B cell (primary cell): ENCODE measurements around the gene ALG5. TPM values are rescaled to one million over a fixed set of nuclear protein-coding genes. Genes with fewer than 3 reads are reported as not detected.
A peak's percentile ranks its signal among the peaks of the same experiment; 100 is the strongest.

Source experiments
- ATAC-seq: fragments of 200-7000 bp; cut with Tn5 transposase; one replicate; pipeline ENCODE4 v1.10.0; 2021; ENCODE audit warnings: low read depth, mild to moderate bottlenecking, moderate number of reproducible peaks, moderate library complexity
- CTCF ChIA-PET: fragments of 350-600 bp; sonication (Branson Sonifier 250); formaldehyde crosslinking; loops from one replicate; lab custom pipeline; 2021; ENCODE audit warnings: antibody characterized with exemption, inconsistent platforms; lab: Charles Lee
- POLR2A ChIA-PET: fragments of 350-600 bp; sonication (Branson Sonifier 250); formaldehyde crosslinking; loops from one replicate; lab custom pipeline; 2021; ENCODE audit warnings: antibody characterized with exemption; lab: Charles Lee
- DNase-seq: peaks from one replicate; pipeline ENCODE4 v3.0.0; 2013
- H2AFZ ChIP-seq: 2 replicates; pipeline ENCODE4 v1.6.1; 2012; ENCODE audit warnings: mild to moderate bottlenecking, low read depth, low read length; ENCODE audit not compliant: insufficient read depth, poor library complexity, severe bottlenecking
- H3K27ac ChIP-seq, 2 donors: 1 replicate in 1 of 2; 2 replicates in 1 of 2; pipeline ENCODE4 v1.5.1; 2012 to 2013; ENCODE audit warnings: low read length in 2 of 2, mild to moderate bottlenecking in 2 of 2, moderate library complexity in 1 of 2
- H3K27me3 ChIP-seq, 4 experiments: fragments of 200-600 bp in 1 of 4; sonication (generic) in 1 of 4; replicated peaks in 1 of 4; 1 replicate in 2 of 4; 2 replicates in 2 of 4; pipeline versions ENCODE4 v1.6.1 to v1.7.0; 2013 to 2016; ENCODE audit warnings: low read length in 3 of 4, mild to moderate bottlenecking in 2 of 4, mixed read lengths in 1 of 4, moderate library complexity in 1 of 4; ENCODE audit not compliant: insufficient read depth in 4 of 4, control insufficient read depth in 3 of 4; ENCODE audit errors: control extremely low read depth in 1 of 4
- H3K36me3 ChIP-seq, 2 experiments: replicated peaks in 1 of 2; 1 replicate in 1 of 2; 2 replicates in 1 of 2; pipeline versions ENCODE4 v1.6.1 to v1.7.1; 2013; ENCODE audit warnings: low read length in 1 of 2; ENCODE audit not compliant: insufficient read depth in 2 of 2, control insufficient read depth in 1 of 2; ENCODE audit errors: control extremely low read depth in 1 of 2, extremely low read depth in 1 of 2
- H3K4me1 ChIP-seq, 2 donors: fragments of 200-600 bp in 1 of 2; sonication (generic) in 1 of 2; 1 replicate in 1 of 2; 2 replicates in 1 of 2; pipeline versions ENCODE4 v1.5.1 to v1.6.1; 2013 to 2017; ENCODE audit warnings: low read length in 2 of 2; ENCODE audit not compliant: control insufficient read depth in 2 of 2, insufficient read depth in 2 of 2
- H3K4me2 ChIP-seq: replicated peaks from 2 replicates; pipeline ENCODE3; 2012; ENCODE audit warnings: mild to moderate bottlenecking, low read depth, low read length; ENCODE audit not compliant: poor library complexity, severe bottlenecking
- H3K4me3 ChIP-seq, 5 experiments: fragments of 200-600 bp in 1 of 5; sonication (generic) in 1 of 5; 1 replicate in 3 of 5; 2 replicates in 2 of 5; pipeline versions ENCODE4 v1.5.1 to v1.7.0; 2011 to 2016; ENCODE audit warnings: low read length in 4 of 5, mild to moderate bottlenecking in 4 of 5, low read depth in 2 of 5, control low read depth in 1 of 5, moderate library complexity in 1 of 5; ENCODE audit not compliant: insufficient read depth in 1 of 5; ENCODE audit errors: control extremely low read depth in 1 of 5, extremely low read depth in 1 of 5
- H3K79me2 ChIP-seq: fragments of 200-600 bp; sonication (generic); one replicate; pipeline ENCODE4 v1.6.0; 2016; ENCODE audit warnings: low read length; ENCODE audit not compliant: control insufficient read depth, insufficient read depth
- H3K9ac ChIP-seq: fragments of 200-600 bp; sonication (generic); 2 replicates; pipeline ENCODE4 v1.6.1; 2017; ENCODE audit warnings: mild to moderate bottlenecking, low read length, moderate library complexity
- H3K9me3 ChIP-seq, 3 donors: one replicate each; pipeline versions ENCODE4 v1.6.1 to v1.7.1; 2013; ENCODE audit warnings: low read length in 2 of 3; ENCODE audit not compliant: control insufficient read depth in 2 of 3, insufficient read depth in 1 of 3; ENCODE audit errors: control extremely low read depth in 1 of 3
- H4K20me1 ChIP-seq: 2 replicates; pipeline ENCODE4 v1.6.0; 2012; ENCODE audit warnings: mild to moderate bottlenecking, low read length; ENCODE audit not compliant: insufficient read depth, control insufficient read depth, poor library complexity, severe bottlenecking
- H3K27ac Mint-ChIP-seq: one replicate; pipeline ENCODE4 v1.8.0; 2021; ENCODE audit warnings: mixed read lengths
- H3K27me3 Mint-ChIP-seq: one replicate; pipeline ENCODE4 v1.8.0; 2021; ENCODE audit warnings: mixed read lengths
- H3K4me1 Mint-ChIP-seq: one replicate; pipeline ENCODE4 v1.8.0; 2021; ENCODE audit warnings: mixed read lengths
- H3K4me3 Mint-ChIP-seq: one replicate; pipeline ENCODE4 v1.8.0; 2021; ENCODE audit warnings: mixed read lengths
- H3K9me3 Mint-ChIP-seq: one replicate; pipeline ENCODE4 v1.8.0; 2022; ENCODE audit warnings: mixed read lengths; ENCODE audit not compliant: insufficient read depth
- CTCF ChIP-seq: fragments of 200-600 bp; IDR thresholded peaks from one replicate; pipeline ENCODE4 v1.8.0; 2022; ENCODE audit warnings: antibody characterized with exemption, mild to moderate bottlenecking
- EZH2 ChIP-seq: IDR thresholded peaks from 2 replicates; pipeline ENCODE4 v1.6.1; 2012; ENCODE audit warnings: borderline replicate concordance, low read depth, mild to moderate bottlenecking, moderate library complexity, low read length; ENCODE audit not compliant: insufficient read depth, poor library complexity, severe bottlenecking
- WGBS: methylation state at CpG from one replicate; pipeline ENCODE4 v1.1.5; 2013; ENCODE audit warnings: missing lambda C conversion rate; ENCODE audit not compliant: insufficient coverage; 5-methylcytosine and 5-hydroxymethylcytosine counted together
- intact Hi-C: fragments of 100-400 bp; cut with micrococcal nuclease; formaldehyde crosslinking; loops from one replicate; pipeline ENCODE4 v1.10.0; 2022
- polyA plus RNA-seq: library from polyadenylated mRNA; depleted of rRNA; stranded (reverse); fragments of >200 nt; gene quantifications from 2 replicates; pipeline ENCODE4 v1.2.3, GENCODE V29; 2012
- total RNA-seq, 2 donors: library from RNA; stranded (reverse); fragments of 120-200 nt in 1 of 2; gene quantifications; 1 replicate in 1 of 2; 2 replicates in 1 of 2; pipeline versions ENCODE4 v1.2.3 to v1.2.4, GENCODE V29; 2013 to 2022

ALG5 gene
- total and polyA plus RNA-seq, 2 donors (not counting 1 experiment from before 2014, with no cell fraction given): 15.2 to 21.0 TPM

GRCh38 chr13:36919171-36919832 is 79.8 kb downstream of the ALG5 start:
- no peaks in the 10 kb centered on the region for H3K9me3 Mint-ChIP-seq
- peak overlapping the region; percentile 70 for H3K4me2 ChIP-seq
- peak overlapping the region; percentile 46 for H3K4me3 Mint-ChIP-seq
- TF ChIP-seq EZH2 (no peak), CTCF (no peak)
- 4% methylated on average over 43 of the region's 51 CpGs for WGBS
- H3K27me3 ChIP-seq: peaks cover 0 to 36% (median 24%) of the 10 kb centered on the region in 4 experiments
- H3K4me1 ChIP-seq: peaks cover 5 to 6% of the 10 kb centered on the region in 2 donors
- H3K9me3 ChIP-seq: no peaks in the 10 kb centered on the region
- H3K27me3 Mint-ChIP-seq: peaks cover 70% of the 10 kb centered on the region
- no peak overlapping the region for H3K27ac Mint-ChIP-seq
- intact Hi-C loops: no loop called here
- H3K36me3 ChIP-seq: no peaks in the 10 kb centered on the region
- ATAC-seq: no peak
- DNase-seq: peak; percentile 3
- H2AFZ ChIP-seq: no peak overlapping the region
- H3K4me1 Mint-ChIP-seq: peaks cover 13% of the 10 kb centered on the region
- POLR2A ChIA-PET: no interaction called here
- H4K20me1 ChIP-seq: no peaks in the 10 kb centered on the region
- H3K9ac ChIP-seq: no peak overlapping the region
- CTCF ChIA-PET: no interaction called here
- H3K79me2 ChIP-seq: no peaks in the 10 kb centered on the region
- no peak overlapping the region for H3K27ac ChIP-seq
- H3K4me3 ChIP-seq: peak overlapping the region in 2 of 5 experiments; percentile 14 to 28

GRCh38 chr13:36918246-36919131 is 80.7 kb downstream of the ALG5 start:
- H3K4me1 Mint-ChIP-seq: peaks cover 13% of the 10 kb centered on the region
- intact Hi-C loops: no loop called here
- Histone ChIP-seq H3K4me2 (no peak overlapping the region), H3K27me3 (peaks cover 0 to 36% (median 22%) of the 10 kb centered on the region in 4 experiments), H3K4me3 (no peak overlapping the region), H3K27ac (no peak overlapping the region), H3K9me3 (no peaks in the 10 kb centered on the region), H2AFZ (no peak overlapping the region), H4K20me1 (no peaks in the 10 kb centered on the region), H3K4me1 (peaks cover 5 to 6% of the 10 kb centered on the region in 2 donors), H3K79me2 (no peaks in the 10 kb centered on the region), H3K9ac (no peak overlapping the region), H3K36me3 (no peaks in the 10 kb centered on the region)
- TF ChIP-seq CTCF (no peak), EZH2 (no peak)
- peaks cover 68% of the 10 kb centered on the region for H3K27me3 Mint-ChIP-seq
- H3K27ac Mint-ChIP-seq: no peak overlapping the region
- no peak for ATAC-seq
- WGBS: 53% methylated on average over 3 of the region's 12 CpGs
- CTCF ChIA-PET: no interaction called here
- POLR2A ChIA-PET: no interaction called here
- peak overlapping the region; percentile 46 for H3K4me3 Mint-ChIP-seq
- DNase-seq: no peak
- no peaks in the 10 kb centered on the region for H3K9me3 Mint-ChIP-seq
